GM19372 (cell line): ENCODE data around the gene RRN3.
"Not testable (repeated sequence)": the region's sequence is repeated elsewhere in the genome, so short reads cannot be mapped to it uniquely, and the experiment has no call there.

Experiments used
- ATAC-seq: cut with Tn5 transposase; IDR thresholded peaks from one replicate; pipeline ENCODE4 v1.9.1; 2021; ENCODE audit warnings: mild to moderate bottlenecking, low read depth, moderate library complexity; ENCODE audit not compliant: unreplicated experiment

The RRN3 gene

GRCh38 chr16:15052747-15053476 is 41.2 kb downstream of the RRN3 start:
- ATAC-seq = no peak

- ATAC-seq = no peak
Observed at GRCh38 chr16:15051387-15051951, 42.6 kb downstream of the RRN3 start.

- not testable (repeated sequence) for ATAC-seq
Observed at GRCh38 chr16:15050440-15050839, 43.6 kb downstream of the RRN3 start.

GRCh38 chr16:15049581-15050180 is 44.4 kb downstream of the RRN3 start:
- no peak for ATAC-seq

- no peak for ATAC-seq
Observed at GRCh38 chr16:15046692-15047376, 47.2 kb downstream of the RRN3 start.

GRCh38 chr16:15045270-15045669 is 48.8 kb downstream of the RRN3 start:
- ATAC-seq = not testable (repeated sequence)

DNA sequence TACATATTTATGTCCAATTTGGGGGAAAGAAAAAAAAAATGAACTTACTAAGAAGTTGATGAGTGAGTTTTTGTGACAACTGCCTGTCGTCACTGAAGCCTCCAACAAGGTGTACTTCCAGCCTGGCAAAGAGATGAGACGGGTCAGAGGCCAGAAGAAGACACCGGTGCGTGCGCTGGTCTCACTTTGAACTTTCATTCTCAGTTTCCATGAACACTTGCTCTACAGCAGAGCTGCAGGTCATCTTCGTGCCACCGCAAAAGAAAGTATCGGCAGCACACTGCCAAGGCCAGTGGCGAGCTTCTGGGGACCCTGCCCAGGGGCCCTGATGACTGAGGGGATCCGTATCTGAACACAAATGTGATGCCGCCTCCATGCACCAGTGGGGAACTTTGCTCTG is 49.8 kb downstream of the RRN3 start:
- no peak for ATAC-seq

DNA sequence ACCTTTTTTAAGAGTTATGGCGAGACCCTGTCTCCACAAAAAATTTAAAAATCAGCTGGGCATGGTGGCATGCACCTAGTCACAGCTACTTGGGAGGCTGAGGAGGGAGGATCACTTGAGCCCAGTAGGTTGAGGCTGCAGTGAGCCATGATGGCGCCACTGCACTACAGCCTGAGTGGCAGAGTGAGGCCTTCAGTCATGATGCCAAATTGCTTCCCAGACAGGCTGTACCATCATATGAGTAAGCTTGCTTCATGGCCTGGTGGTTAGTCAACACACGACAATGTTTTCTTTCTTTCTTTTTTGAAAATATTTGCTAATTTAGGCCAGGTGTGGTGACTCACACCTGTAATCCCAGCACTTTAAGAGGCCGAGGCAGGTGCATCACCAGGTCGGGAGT is 50.7 kb downstream of the RRN3 start:
- no peak for ATAC-seq

- ATAC-seq = no peak
Observed at GRCh38 chr16:15041271-15042004, 52.6 kb downstream of the RRN3 start.

DNA sequence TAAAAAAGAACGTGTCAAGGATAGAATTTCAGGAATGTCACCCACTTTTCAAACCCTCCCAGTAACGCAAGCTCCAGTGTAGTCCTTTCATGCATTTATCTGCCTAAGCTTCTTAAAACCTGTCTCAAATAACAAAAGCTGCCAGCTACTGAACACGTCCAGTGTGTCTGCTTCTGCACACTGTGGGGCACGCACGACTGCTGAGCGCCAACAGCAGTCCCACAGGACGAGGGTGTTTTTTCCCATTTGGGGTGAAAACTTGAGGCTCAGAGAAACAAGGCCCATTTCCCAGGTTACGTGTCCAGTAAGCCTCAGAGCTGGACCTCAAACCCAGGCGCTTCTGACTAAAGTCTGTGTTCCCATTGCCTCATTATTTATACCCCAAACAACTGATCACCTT is 55.4 kb downstream of the RRN3 start:
- no peak for ATAC-seq

DNA sequence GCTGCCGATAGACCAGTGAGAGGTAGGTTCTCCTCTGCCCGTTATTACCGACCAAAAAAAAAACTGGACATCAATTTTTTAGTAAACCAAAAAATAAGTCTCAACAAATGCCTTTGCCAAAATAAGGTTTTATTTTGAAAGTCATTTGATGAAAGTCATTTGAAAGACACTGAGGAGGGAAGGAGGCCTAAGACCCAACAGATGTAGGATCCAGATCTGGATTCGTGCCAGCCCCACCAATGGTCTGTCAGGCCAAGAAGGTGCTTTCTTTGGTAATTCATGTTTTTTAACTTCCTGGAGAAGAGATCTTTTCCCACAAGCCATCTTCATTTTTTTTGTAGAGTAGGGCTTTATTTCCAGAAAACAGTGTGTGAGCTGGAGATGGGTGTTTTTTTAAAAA is 56.3 kb downstream of the RRN3 start:
- ATAC-seq = no peak

GRCh38 chr16:15037003-15037402 is 57.1 kb downstream of the RRN3 start:
- ATAC-seq = no peak

DNA sequence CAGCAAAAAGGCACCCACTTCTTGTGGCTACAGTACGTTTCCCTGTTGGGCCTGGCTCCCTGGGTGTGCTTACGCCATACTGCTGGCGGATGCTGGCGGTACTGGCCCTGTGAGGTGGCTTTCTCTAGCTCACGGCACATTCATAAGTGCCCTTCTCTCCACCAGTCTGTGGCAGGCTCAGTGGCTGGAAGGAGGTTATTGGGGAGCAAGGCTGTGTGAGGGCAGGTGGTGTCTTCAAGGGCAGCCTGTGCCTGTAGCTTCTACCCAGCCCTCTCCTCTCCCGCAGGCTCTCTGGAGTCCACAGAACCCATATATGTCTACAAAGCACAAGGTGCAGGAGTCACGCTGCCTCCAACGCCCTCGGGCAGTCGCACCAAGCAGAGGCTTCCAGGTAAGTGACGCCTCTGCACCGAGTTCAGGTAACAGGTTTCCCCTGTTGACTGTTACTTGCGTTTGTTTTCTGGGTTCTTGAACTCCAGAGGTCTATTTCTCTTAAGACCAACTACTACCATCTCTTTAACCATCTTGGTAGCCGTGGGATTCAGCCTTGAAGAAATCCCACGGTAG is 58.8 kb downstream of the RRN3 start:
- ATAC-seq = no peak

- ATAC-seq = no peak
Observed at GRCh38 chr16:15034266-15035162, 59.6 kb downstream of the RRN3 start.

- ATAC-seq = no peak
Observed at GRCh38 chr16:15033309-15033707, 60.8 kb downstream of the RRN3 start.

- no peak for ATAC-seq
Observed at GRCh38 chr16:15032547-15033308, 61.3 kb downstream of the RRN3 start.

DNA sequence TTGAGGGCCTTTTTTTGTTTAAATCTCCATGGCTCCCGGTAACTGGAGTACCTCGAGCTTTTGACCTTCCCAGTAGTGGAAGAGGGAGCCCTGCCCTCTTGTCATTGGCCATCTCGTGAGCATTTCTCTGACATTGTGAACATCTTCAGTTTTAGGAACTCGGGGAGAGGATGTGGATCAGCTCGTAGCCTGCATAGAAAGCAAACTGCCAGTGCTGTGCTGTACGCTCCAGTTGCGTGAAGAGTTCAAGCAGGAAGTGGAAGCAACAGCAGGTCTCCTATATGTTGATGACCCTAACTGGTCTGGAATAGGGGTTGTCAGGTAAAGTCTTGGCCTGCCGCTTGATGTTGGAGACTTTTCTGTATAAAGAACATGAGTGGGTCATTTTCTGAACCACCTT is 62.5 kb downstream of the RRN3 start:
- no peak for ATAC-seq

DNA sequence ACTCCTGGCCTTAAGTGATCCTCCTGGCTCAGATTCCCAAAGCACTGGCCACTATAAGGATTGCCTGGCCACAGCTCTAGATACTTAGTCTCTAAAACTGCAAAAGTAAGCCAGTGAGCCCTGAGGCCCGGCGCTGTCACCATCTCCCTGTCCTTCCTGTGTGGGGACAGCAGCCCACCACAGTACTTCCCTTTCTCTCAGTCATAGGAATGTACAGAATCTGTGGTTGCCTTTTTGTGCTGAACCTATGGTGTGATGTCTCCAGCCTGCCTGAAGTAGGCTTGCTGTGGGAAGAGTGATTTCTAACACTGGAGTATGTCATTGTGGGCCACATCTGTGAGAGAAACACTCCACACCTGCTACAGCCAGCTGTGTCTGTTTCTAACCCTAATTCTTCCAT is 62.9 kb downstream of the RRN3 start:
- ATAC-seq = no peak

DNA sequence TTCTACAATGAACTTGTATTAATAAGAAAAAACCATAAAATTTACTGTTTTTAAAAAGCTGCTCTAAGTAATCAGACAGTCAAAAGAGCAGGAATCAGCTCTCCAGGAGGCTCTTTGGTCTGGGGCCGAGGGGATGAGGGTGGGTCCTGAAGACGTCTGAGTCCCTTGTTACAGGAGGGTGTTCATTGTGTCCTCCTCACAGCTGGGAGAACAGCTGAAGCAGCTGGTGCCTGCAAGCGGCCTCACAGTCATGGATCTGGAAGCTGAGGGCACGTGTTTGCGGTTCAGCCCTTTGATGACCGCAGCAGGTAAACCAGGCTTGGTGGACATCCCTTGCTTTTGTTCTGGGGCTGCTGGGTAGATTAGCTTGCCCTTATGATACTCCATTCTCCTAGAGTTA is 64.3 kb downstream of the RRN3 start:
- not testable (repeated sequence) for ATAC-seq
